Gastrocnemius medialis (tissue), 4 donors: ENCODE results near the gene GALNT17. TPM values are rescaled to one million over a fixed set of nuclear protein-coding genes. Genes with fewer than 3 reads are reported as not detected.

ENCODE experiments used
- ATAC-seq, 2 donors: fragments of 150-250 bp; one replicate each; pipeline ENCODE4 v1.9.1; 2016
- DNase-seq, 2 donors: peaks; one replicate each; pipeline ENCODE4 v3.0.0-alpha.2; 2019
- H3K27ac ChIP-seq, 4 donors: fragments of 200-600 bp; sonication (generic); 1 replicate in 1 of 4; 2 replicates in 3 of 4; pipeline ENCODE4 v1.5.1; 2016 to 2018; ENCODE audit warnings: mild to moderate bottlenecking in 2 of 4, moderate library complexity in 1 of 4
- H3K27me3 ChIP-seq, 3 donors: fragments of 200-600 bp; sonication (generic) in 2 of 3; 1 replicate in 1 of 3; 2 replicates in 2 of 3; pipeline versions ENCODE4 v1.5.1 to v1.6.0; 2016 to 2019; ENCODE audit warnings: mild to moderate bottlenecking in 1 of 3, moderate library complexity in 1 of 3
- H3K36me3 ChIP-seq, 2 donors: fragments of 200-600 bp; sonication (generic) in 1 of 2; one replicate each; pipeline ENCODE4 v1.5.1; 2017 to 2018
- H3K4me1 ChIP-seq, 2 donors: fragments of 200-600 bp; sonication (generic) in 1 of 2; one replicate each; pipeline ENCODE4 v1.5.1; 2016 to 2017; ENCODE audit warnings: mild to moderate bottlenecking in 2 of 2
- H3K4me3 ChIP-seq, 4 donors: fragments of 200-600 bp; sonication (generic) in 3 of 4; 1 replicate in 1 of 4; 2 replicates in 3 of 4; pipeline ENCODE4 v1.5.1; 2016 to 2019; ENCODE audit warnings: mild to moderate bottlenecking in 2 of 4
- H3K9me3 ChIP-seq, 3 donors: fragments of 200-600 bp; sonication (generic) in 2 of 3; 1 replicate in 1 of 3; 2 replicates in 2 of 3; pipeline ENCODE4 v1.5.1; 2016 to 2019
- POLR2A ChIP-seq, 2 donors: fragments of 450-650 bp; IDR thresholded peaks; one replicate each; pipeline ENCODE4 v1.6.1; 2017; ENCODE audit warnings: antibody characterized with exemption in 2 of 2, mild to moderate bottlenecking in 2 of 2, moderate library complexity in 2 of 2
- in situ Hi-C, 4 donors: fragments of 200-750 bp; cut with MboI; loops; one replicate each; pipeline versions ENCODE4 v1.15.0 to v1.8.0; 2017; ENCODE audit warnings: low sequenced_read_pairs in 4 of 4
- intact Hi-C: fragments of 100-400 bp; cut with DNase I; formaldehyde crosslinking; loops from one replicate; pipeline ENCODE4 v1.15.1; 2023; ENCODE audit warnings: low total_unique reads
- total RNA-seq, 4 donors: library from RNA; depleted of rRNA; stranded (reverse); fragments of >200 nt; gene quantifications; one replicate each; pipeline versions ENCODE4 v1.1.0 to v1.2.3, GENCODE V29; 2016
- TF ChIP-seq, protein P1 (sequence below), 5 experiments: fragments of 450-650 bp in 3 of 5; fragments of 200-600 bp in 2 of 5; sonication (generic) in 2 of 5; IDR thresholded peaks in 4 of 5; conservative IDR thresholded peaks in 1 of 5; 1 replicate in 4 of 5; 2 replicates in 1 of 5; pipeline ENCODE4 v1.5.1; 2016 to 2019; ENCODE audit warnings: antibody characterized with exemption in 5 of 5, mild to moderate bottlenecking in 3 of 5, moderate library complexity in 3 of 5

GALNT17 gene
- total RNA-seq, 4 donors from 2014 or later = 1.9 to 13.0 (median 12.3) TPM

DNA sequence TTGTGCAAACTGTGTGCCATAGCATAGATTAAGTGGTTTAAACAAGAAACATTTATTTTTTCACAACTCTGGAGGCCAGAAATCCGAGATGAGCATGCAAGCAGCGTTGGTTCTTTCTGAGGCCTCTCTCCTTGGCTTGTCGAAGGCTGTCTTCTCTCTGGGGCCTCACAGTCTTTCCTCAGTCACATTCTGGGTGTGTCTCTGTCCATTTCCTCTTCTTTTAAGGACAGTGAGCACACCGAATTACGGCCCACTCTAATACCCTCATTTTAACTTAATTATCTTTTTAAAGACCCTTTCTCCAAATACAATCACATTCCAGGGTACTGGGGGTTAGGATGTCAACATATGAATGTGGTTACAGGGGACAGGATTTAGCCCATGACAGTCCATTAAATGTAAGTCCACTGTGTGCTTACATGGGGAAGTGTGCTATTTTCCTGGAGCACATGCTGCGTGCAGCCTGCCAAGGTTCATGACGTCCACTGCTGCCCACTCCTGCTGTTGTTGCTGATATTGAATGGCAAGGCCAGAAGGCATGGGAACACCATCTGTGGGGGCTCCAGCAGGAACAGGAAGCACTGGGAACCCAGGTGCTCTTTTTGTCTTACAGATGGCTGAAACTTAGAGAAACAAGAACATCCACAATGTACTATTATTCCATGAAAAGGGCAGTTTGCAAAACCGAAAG is 365.5 kb downstream of the GALNT17 start:
- TF ChIP-seq, protein P1, sequence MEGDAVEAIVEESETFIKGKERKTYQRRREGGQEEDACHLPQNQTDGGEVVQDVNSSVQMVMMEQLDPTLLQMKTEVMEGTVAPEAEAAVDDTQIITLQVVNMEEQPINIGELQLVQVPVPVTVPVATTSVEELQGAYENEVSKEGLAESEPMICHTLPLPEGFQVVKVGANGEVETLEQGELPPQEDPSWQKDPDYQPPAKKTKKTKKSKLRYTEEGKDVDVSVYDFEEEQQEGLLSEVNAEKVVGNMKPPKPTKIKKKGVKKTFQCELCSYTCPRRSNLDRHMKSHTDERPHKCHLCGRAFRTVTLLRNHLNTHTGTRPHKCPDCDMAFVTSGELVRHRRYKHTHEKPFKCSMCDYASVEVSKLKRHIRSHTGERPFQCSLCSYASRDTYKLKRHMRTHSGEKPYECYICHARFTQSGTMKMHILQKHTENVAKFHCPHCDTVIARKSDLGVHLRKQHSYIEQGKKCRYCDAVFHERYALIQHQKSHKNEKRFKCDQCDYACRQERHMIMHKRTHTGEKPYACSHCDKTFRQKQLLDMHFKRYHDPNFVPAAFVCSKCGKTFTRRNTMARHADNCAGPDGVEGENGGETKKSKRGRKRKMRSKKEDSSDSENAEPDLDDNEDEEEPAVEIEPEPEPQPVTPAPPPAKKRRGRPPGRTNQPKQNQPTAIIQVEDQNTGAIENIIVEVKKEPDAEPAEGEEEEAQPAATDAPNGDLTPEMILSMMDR (IDR thresholded peaks at IDR 0.05 in 4 of 5, conservative IDR thresholded peaks at IDR 0.05 in 1 of 5) = no peak
- TF ChIP-seq POLR2A (IDR thresholded peaks at IDR 0.05) = no peak
- Histone ChIP-seq H3K27ac (peak overlapping the region in 3 of 4 donors; percentile 12 to 29 (median 18)), H3K4me1 (no peaks in the 10 kb centered on the region), H3K9me3 (no peaks in the 10 kb centered on the region), H3K36me3 (no peaks in the 10 kb centered on the region), H3K4me3 (no peak overlapping the region), H3K27me3 (no peaks in the 10 kb centered on the region)
- ATAC-seq (peak in 1 of 2 donors; percentile 58), DNase-seq (peak; percentile 4 to 14)
- intact Hi-C loops = no loop called here
- in situ Hi-C loops = no loop called here

DNA sequence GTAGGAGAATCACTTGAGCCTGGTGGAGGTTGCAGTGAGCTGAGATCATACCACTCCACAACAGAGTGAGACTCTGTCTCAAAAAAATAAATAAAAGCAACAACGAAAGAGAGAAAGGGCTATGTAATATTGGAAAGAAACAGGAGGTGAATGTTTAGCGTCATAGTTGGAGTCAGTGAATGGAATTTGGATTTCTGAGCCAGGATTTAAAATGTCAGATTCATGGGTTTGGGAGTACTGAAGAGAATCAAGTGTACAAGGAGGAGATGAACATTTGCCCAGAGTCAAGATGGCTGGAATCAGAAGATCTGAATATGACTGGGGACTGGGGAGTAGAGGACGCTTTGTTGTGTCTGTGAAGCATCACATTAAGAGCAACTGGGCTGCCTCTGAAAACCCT is 366.4 kb downstream of the GALNT17 start:
- Histone ChIP-seq H3K27ac (no peak overlapping the region), H3K4me3 (no peak overlapping the region), H3K27me3 (no peaks in the 10 kb centered on the region), H3K4me1 (no peaks in the 10 kb centered on the region), H3K9me3 (no peaks in the 10 kb centered on the region), H3K36me3 (no peaks in the 10 kb centered on the region)
- intact Hi-C loops (no loop called here), in situ Hi-C loops (no loop called here)
- DNase-seq = no peak
- no peak for ATAC-seq
- TF ChIP-seq POLR2A (IDR thresholded peaks at IDR 0.05) = no peak
- TF ChIP-seq, protein P1 (IDR thresholded peaks at IDR 0.05 in 4 of 5, conservative IDR thresholded peaks at IDR 0.05 in 1 of 5) = no peak

DNA sequence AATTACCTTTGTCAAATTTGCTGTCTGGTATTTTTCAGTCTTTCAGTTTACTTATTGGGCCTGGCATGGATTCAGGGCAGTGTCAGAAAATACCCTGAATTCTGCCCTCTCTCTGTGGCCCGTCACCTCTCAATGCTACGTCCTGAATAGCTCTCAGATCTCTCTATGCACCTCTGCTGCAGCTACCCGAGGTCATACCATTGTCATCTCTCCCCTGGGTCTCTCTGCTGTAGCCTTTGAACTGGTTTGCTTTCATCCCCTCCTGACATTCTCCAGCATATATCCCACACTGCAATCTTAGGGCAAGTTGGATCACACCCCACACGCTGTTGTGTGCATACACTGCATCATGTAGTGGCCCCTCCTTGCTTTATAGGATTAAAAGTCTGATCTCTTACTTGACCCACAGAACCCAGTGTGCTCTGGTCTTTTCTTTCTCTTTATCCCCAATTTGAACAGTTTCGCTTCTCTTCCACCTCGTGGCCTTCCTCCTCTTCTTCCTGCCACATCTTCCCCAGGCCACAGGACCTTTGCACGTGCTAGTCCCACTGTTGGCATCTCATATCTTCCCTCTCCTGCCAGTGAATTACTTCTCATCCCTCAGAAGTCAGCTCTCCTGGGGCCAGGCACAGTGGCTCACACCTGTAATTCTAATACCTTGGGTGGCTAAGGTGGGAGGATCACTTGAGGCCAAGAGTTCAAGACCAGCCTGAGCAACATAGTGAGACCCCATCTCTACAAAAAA is 372.9 kb downstream of the GALNT17 start:
- ATAC-seq (no peak), DNase-seq (no peak)
- Histone ChIP-seq H3K4me3 (no peak overlapping the region), H3K36me3 (no peaks in the 10 kb centered on the region), H3K4me1 (no peaks in the 10 kb centered on the region), H3K27ac (no peak overlapping the region), H3K27me3 (no peaks in the 10 kb centered on the region), H3K9me3 (no peaks in the 10 kb centered on the region)
- intact Hi-C loops (no loop called here), in situ Hi-C loops (no loop called here)
- TF ChIP-seq, protein P1 (IDR thresholded peaks at IDR 0.05 in 4 of 5, conservative IDR thresholded peaks at IDR 0.05 in 1 of 5) = no peak

DNA sequence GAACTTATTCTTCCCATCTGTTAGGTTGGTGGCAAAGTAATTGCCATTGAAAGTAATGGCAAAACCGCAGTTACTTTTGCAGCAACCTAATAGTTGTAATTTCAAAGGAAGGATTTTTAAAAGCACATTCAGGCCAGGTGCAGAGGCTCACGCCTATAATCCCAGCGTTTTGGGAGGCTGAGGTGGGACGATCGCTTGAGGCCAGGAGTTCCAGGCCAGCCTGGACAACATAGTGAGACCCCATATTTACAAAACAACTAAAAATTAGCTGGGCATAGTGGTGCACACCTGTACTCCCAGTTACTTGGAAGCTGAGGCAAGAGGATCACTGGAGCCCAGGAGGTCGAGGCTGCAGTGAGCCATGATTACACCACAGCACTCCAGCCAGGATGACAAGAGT is 374.9 kb downstream of the GALNT17 start:
- TF ChIP-seq, protein P1 (IDR thresholded peaks at IDR 0.05 in 4 of 5, conservative IDR thresholded peaks at IDR 0.05 in 1 of 5) = no peak
- no peak for TF ChIP-seq POLR2A (IDR thresholded peaks at IDR 0.05)
- Histone ChIP-seq H3K27ac (no peak overlapping the region), H3K27me3 (no peaks in the 10 kb centered on the region), H3K4me3 (no peak overlapping the region), H3K36me3 (no peaks in the 10 kb centered on the region), H3K9me3 (no peaks in the 10 kb centered on the region), H3K4me1 (no peaks in the 10 kb centered on the region)
- ATAC-seq (no peak), DNase-seq (no peak)
- in situ Hi-C loops (no loop called here), intact Hi-C loops (no loop called here)
